Measurements from ENCODE around the gene MRC2. TPM values are rescaled to one million over a fixed set of nuclear protein-coding genes. Genes with fewer than 3 reads are reported as not detected.

The MRC2 gene
- polyA plus RNA-seq, 1 of the 3 experiments (the other 2 are of a cell fraction): 213 TPM

DNA sequence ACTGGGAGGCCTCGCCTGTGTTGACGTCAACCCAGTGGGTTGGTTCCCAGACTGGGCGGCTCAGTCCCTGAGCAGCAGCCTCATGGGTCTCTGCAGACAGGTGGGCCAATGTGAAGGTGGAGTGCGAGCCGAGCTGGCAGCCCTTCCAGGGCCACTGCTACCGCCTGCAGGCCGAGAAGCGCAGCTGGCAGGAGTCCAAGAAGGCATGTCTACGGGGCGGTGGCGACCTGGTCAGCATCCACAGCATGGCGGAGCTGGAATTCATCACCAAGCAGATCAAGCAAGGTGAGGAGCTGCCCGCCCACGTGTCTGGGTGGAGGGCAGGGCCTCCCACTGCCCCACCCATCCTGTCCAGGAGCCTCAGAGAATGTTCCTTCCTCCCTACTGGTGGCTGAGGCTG, 44.1 kb downstream of the MRC2 start:
- H3K4me3 ChIP-seq (ENCODE audit: low read depth in 2 of 2, low read length in 1 of 2): no peak overlapping the region
- TF ChIP-seq NFIC (IDR thresholded peaks at IDR 0.05; ENCODE audit: borderline replicate concordance): peak; percentile 67
- no peak for TF ChIP-seq RXRA (IDR thresholded peaks at IDR 0.05; ENCODE audit: borderline replicate concordance, low read depth)
- TF ChIP-seq, protein P1, sequence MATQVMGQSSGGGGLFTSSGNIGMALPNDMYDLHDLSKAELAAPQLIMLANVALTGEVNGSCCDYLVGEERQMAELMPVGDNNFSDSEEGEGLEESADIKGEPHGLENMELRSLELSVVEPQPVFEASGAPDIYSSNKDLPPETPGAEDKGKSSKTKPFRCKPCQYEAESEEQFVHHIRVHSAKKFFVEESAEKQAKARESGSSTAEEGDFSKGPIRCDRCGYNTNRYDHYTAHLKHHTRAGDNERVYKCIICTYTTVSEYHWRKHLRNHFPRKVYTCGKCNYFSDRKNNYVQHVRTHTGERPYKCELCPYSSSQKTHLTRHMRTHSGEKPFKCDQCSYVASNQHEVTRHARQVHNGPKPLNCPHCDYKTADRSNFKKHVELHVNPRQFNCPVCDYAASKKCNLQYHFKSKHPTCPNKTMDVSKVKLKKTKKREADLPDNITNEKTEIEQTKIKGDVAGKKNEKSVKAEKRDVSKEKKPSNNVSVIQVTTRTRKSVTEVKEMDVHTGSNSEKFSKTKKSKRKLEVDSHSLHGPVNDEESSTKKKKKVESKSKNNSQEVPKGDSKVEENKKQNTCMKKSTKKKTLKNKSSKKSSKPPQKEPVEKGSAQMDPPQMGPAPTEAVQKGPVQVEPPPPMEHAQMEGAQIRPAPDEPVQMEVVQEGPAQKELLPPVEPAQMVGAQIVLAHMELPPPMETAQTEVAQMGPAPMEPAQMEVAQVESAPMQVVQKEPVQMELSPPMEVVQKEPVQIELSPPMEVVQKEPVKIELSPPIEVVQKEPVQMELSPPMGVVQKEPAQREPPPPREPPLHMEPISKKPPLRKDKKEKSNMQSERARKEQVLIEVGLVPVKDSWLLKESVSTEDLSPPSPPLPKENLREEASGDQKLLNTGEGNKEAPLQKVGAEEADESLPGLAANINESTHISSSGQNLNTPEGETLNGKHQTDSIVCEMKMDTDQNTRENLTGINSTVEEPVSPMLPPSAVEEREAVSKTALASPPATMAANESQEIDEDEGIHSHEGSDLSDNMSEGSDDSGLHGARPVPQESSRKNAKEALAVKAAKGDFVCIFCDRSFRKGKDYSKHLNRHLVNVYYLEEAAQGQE (IDR thresholded peaks at IDR 0.05; ENCODE audit: low read depth, low read length): no peak
- TF ChIP-seq YY1 (IDR thresholded peaks at IDR 0.05; ENCODE audit: low read depth): no peak
- no peak for TF ChIP-seq RAD21 (IDR thresholded peaks at IDR 0.05; ENCODE audit: low read length)
- no peak overlapping the region for H2AFZ ChIP-seq (ENCODE audit: low read depth)
- H3K9me3 ChIP-seq: no peaks in the 10 kb centered on the region
- no peaks in the 10 kb centered on the region for H3K27me3 ChIP-seq (ENCODE audit: insufficient read depth)
- H3K9ac ChIP-seq: no peak overlapping the region
- H3K79me2 ChIP-seq (ENCODE audit: insufficient read depth): peaks cover 37% of the 10 kb centered on the region; the same call in 1 of the 2 replicates
- H3F3A ChIP-seq (replicated peaks; ENCODE audit: insufficient read depth): peaks cover 21% of the 10 kb centered on the region
- no peaks in the 10 kb centered on the region for H3K9me2 ChIP-seq
- DNase-seq: peak; percentile 62
- no peak overlapping the region for H3K4me2 ChIP-seq
- H3K36me3 ChIP-seq (replicated peaks in 1 of 2; ENCODE audit: control insufficient read depth in 1 of 2, insufficient read depth in 2 of 2, low read length in 1 of 2): peaks cover 62 to 64% of the 10 kb centered on the region in 2 experiments
- H4K20me1 ChIP-seq (ENCODE audit: insufficient read depth): peaks cover 13% of the 10 kb centered on the region
- POLR2A ChIA-PET: interaction anchor here (0.9 kb wide), 1 partner anchor 45 kb away, joined by 3 read pairs; no protein-coding TSS in a partner anchor
- H3K27ac ChIP-seq (ENCODE audit: low read depth in 2 of 2, low read length in 1 of 2): peak overlapping the region in 1 of 2 experiments; percentile 16; a peak in 1 of 4 replicates
- WGBS (ENCODE audit: low lambda C conversion rate): 68% methylated on average over 8 of the region's 14 CpGs
- CTCF ChIA-PET: interaction anchor here (0.7 to 8.6 kb wide), 26 partner anchors 10 to 944 kb away, joined by 3 to 67 read pairs (median 5); no protein-coding TSS in a partner anchor
- peaks cover 0 to 20% of the 10 kb centered on the region in 2 experiments; a peak in 1 of 4 replicates for H3K4me1 ChIP-seq (ENCODE audit: control insufficient read depth in 1 of 2, insufficient read depth in 2 of 2, low read depth in 1 of 2, low read length in 1 of 2)

DNA sequence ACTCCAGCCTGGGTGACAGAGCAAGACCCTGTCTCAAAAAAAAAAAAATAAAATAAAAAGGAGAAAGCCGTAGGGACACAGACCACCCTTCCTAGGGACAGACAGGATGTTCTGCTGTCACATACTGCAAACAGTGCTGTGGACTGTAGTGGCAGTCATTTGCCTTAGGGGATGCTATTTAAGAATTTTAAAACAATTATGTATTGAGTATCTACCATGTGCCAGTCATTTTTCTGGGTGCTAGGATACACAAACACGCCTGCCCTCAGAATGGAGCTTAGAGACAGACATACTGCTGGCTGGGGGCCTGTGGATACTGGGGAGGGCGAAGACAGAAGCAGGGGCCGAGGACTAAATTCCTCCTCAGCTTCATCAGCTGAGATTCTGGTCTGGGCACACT, 45.5 kb downstream of the MRC2 start:
- H3K27me3 ChIP-seq (ENCODE audit: insufficient read depth): no peaks in the 10 kb centered on the region
- H2AFZ ChIP-seq (ENCODE audit: low read depth): no peak overlapping the region
- H3K79me2 ChIP-seq (ENCODE audit: insufficient read depth): peaks cover 37% of the 10 kb centered on the region; the same call in 1 of the 2 replicates
- H3K4me2 ChIP-seq: no peak overlapping the region
- no peak overlapping the region for H3K4me3 ChIP-seq (ENCODE audit: low read depth in 2 of 2, low read length in 1 of 2)
- TF ChIP-seq, protein P2, sequence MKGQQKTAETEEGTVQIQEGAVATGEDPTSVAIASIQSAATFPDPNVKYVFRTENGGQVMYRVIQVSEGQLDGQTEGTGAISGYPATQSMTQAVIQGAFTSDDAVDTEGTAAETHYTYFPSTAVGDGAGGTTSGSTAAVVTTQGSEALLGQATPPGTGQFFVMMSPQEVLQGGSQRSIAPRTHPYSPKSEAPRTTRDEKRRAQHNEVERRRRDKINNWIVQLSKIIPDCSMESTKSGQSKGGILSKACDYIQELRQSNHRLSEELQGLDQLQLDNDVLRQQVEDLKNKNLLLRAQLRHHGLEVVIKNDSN (IDR thresholded peaks at IDR 0.05; ENCODE audit: borderline replicate concordance, low read depth): no peak
- TF ChIP-seq NRF1 (IDR thresholded peaks at IDR 0.05; ENCODE audit: low read depth, low read length) (no peak), JUND (IDR thresholded peaks at IDR 0.05) (no peak), RCOR1 (IDR thresholded peaks at IDR 0.05; ENCODE audit: low read length) (no peak), GABPA (IDR thresholded peaks at IDR 0.05; ENCODE audit: low read depth) (no peak), MXI1 (IDR thresholded peaks at IDR 0.05; ENCODE audit: low read depth, low read length) (no peak), NFIC (IDR thresholded peaks at IDR 0.05; ENCODE audit: borderline replicate concordance) (no peak), EZH2phosphoT487 (IDR thresholded peaks at IDR 0.05; ENCODE audit: borderline replicate concordance, low read depth) (no peak)
- TF ChIP-seq, protein P3, sequence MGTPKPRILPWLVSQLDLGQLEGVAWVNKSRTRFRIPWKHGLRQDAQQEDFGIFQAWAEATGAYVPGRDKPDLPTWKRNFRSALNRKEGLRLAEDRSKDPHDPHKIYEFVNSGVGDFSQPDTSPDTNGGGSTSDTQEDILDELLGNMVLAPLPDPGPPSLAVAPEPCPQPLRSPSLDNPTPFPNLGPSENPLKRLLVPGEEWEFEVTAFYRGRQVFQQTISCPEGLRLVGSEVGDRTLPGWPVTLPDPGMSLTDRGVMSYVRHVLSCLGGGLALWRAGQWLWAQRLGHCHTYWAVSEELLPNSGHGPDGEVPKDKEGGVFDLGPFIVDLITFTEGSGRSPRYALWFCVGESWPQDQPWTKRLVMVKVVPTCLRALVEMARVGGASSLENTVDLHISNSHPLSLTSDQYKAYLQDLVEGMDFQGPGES (IDR thresholded peaks at IDR 0.05; ENCODE audit: low read depth, low read length): no peak
- TF ChIP-seq, protein P4, sequence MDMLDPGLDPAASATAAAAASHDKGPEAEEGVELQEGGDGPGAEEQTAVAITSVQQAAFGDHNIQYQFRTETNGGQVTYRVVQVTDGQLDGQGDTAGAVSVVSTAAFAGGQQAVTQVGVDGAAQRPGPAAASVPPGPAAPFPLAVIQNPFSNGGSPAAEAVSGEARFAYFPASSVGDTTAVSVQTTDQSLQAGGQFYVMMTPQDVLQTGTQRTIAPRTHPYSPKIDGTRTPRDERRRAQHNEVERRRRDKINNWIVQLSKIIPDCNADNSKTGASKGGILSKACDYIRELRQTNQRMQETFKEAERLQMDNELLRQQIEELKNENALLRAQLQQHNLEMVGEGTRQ (IDR thresholded peaks at IDR 0.05; ENCODE audit: borderline replicate concordance, low read depth, low read length): no peak
- TF ChIP-seq, protein P5, sequence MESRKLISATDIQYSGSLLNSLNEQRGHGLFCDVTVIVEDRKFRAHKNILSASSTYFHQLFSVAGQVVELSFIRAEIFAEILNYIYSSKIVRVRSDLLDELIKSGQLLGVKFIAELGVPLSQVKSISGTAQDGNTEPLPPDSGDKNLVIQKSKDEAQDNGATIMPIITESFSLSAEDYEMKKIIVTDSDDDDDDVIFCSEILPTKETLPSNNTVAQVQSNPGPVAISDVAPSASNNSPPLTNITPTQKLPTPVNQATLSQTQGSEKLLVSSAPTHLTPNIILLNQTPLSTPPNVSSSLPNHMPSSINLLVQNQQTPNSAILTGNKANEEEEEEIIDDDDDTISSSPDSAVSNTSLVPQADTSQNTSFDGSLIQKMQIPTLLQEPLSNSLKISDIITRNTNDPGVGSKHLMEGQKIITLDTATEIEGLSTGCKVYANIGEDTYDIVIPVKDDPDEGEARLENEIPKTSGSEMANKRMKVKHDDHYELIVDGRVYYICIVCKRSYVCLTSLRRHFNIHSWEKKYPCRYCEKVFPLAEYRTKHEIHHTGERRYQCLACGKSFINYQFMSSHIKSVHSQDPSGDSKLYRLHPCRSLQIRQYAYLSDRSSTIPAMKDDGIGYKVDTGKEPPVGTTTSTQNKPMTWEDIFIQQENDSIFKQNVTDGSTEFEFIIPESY (IDR thresholded peaks at IDR 0.05; ENCODE audit: borderline replicate concordance, low read depth): no peak
- CTCF ChIA-PET: interaction anchor here (0.6 to 8.6 kb wide), 33 partner anchors 8 to 1023 kb away, joined by 3 to 67 read pairs (median 4); no protein-coding TSS in a partner anchor
- peaks cover 61 to 69% of the 10 kb centered on the region in 2 experiments for H3K36me3 ChIP-seq (replicated peaks in 1 of 2; ENCODE audit: control insufficient read depth in 1 of 2, insufficient read depth in 2 of 2, low read length in 1 of 2)
- no peaks in the 10 kb centered on the region for H3K9me2 ChIP-seq
- no peaks in the 10 kb centered on the region for H3K9me3 ChIP-seq
- WGBS (ENCODE audit: low lambda C conversion rate): over 99% methylated on average over 4 of the region's 4 CpGs
- DNase-seq: peak; percentile 56
- H3F3A ChIP-seq (replicated peaks; ENCODE audit: insufficient read depth): peaks cover 21% of the 10 kb centered on the region
- peaks cover 5% of the 10 kb centered on the region; the same call in 1 of the 2 replicates for H4K20me1 ChIP-seq (ENCODE audit: insufficient read depth)
- H3K9ac ChIP-seq: no peak overlapping the region
- peaks cover 0 to 18% of the 10 kb centered on the region in 2 experiments; a peak in 1 of 4 replicates for H3K4me1 ChIP-seq (ENCODE audit: control insufficient read depth in 1 of 2, insufficient read depth in 2 of 2, low read depth in 1 of 2, low read length in 1 of 2)
- H3K27ac ChIP-seq (ENCODE audit: low read depth in 2 of 2, low read length in 1 of 2): no peak overlapping the region
- POLR2A ChIA-PET: no interaction called here

Data from SK-N-SH (cell line).